HG03139 (cell line): ENCODE results near the gene NFKBIE.
A peak's percentile ranks its signal among the peaks of the same experiment; 100 is the strongest.

Experiments
- ATAC-seq: cut with Tn5 transposase; IDR thresholded peaks from one replicate; pipeline ENCODE4 v1.9.1; 2021; ENCODE audit not compliant: unreplicated experiment

Gene NFKBIE

DNA sequence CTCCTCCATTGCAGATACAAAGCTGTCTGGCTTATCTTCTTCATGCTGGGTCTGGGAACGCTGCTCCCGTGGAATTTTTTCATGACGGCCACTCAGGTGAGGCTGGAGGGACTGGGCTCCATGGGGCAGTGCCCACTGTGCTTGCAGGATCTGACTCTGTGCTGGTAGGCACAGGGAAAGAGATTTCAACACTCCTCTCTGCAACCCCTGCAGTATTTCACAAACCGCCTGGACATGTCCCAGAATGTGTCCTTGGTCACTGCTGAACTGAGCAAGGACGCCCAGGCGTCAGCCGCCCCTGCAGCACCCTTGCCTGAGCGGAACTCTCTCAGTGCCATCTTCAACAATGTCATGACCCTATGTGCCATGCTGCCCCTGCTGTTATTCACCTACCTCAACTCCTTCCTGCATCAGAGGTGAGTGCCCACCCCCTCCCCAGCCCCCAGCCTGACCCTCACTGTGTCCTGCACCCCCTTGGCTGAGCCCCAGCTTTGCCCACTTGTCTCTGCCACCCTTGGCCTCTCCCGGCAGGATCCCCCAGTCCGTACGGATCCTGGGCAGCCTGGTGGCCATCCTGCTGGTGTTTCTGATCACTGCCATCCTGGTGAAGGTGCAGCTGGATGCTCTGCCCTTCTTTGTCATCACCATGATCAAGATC is 35.8 kb downstream of the NFKBIE start:
- no peak for ATAC-seq

DNA sequence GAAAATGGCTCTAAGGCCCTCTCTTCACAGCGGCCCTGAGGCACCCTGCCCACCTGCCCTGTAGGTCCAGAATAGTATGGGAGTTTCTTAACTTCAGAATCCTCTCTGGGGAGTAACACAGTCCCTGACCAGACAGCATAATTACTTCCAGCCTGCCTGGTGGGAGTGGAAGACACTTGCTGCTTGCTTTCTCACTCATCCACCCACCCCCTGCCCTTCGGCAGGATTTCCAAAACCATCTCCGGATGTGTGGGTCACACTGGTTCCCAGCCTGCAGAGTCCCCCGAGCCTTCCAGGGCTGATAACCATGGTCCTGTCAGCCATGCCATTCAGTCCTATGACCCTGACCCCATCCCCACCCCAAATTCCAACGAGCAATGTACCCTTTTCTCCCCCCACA is 36.5 kb downstream of the NFKBIE start:
- ATAC-seq, result no peak

DNA sequence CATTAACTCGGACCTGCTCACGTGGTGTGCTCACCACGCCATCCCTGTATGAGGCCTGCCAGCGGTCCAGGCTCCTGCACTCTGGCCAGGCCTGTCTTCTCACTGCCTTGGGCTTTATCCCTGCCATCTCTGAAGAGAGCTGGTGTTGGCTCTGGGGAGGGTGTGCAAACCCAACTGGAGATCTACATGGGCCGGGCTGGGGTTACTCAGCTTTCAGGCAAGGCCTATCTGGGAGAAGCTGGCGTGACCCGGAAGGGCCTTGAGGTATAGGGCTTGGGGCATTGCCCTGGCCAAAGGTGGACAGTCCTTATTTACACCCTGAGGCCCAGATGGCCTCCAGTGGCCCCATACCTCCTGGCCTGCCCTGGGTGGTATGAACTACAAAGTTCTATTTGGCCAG is 36.9 kb downstream of the NFKBIE start:
- no peak for ATAC-seq

DNA sequence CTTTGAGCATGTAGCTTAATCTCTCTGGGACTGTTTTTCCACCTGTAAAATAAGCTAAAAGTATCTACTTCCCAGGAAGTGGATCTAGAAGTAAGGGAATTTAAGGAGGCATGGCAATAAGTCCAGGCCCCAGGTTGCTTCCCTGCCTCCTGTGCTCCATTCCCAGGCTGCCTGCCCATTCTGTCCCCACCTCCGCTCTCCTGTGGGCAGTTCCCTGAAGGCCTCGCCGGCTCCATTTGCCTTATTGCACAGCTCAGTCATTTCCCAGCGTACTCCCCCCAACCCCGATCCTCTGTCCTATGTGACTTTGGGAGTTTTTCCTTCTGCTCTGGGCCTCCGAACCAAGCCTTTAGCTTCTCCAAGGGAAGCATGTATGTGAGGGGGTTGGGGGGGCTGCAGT is 37.3 kb downstream of the NFKBIE start:
- ATAC-seq, result no peak

DNA sequence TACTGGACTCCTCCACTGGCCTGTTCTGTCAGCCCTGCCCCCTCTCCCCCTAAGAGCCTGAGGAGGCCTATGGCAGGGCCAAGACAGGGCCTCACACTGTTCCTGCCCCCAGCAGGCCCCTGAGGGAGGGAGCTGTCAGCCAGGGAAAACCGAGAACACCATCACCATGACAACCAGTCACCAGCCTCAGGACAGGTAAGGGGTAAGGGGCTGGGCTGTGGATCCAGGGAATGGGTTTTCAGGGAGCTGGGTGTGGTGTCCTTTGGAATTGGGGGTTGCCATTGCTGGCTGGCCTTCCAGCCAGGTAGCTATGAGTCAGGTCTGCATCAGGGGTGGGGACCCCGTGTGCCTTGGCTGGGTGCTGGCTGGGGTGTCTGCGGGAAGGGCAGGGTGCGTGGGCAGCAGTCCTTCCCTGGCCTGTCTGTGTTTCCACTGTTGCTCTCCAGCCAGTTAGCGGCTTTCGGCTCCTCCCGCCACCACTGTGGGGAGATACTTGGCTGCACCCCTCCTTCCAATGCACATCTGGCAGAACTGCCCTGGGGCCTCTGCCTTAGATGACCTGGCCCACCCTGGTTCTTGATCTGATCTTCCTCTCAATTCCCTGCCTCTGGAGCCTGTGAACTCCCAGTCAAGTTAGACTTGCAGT is 38.1 kb downstream of the NFKBIE start:
- no peak for ATAC-seq

DNA sequence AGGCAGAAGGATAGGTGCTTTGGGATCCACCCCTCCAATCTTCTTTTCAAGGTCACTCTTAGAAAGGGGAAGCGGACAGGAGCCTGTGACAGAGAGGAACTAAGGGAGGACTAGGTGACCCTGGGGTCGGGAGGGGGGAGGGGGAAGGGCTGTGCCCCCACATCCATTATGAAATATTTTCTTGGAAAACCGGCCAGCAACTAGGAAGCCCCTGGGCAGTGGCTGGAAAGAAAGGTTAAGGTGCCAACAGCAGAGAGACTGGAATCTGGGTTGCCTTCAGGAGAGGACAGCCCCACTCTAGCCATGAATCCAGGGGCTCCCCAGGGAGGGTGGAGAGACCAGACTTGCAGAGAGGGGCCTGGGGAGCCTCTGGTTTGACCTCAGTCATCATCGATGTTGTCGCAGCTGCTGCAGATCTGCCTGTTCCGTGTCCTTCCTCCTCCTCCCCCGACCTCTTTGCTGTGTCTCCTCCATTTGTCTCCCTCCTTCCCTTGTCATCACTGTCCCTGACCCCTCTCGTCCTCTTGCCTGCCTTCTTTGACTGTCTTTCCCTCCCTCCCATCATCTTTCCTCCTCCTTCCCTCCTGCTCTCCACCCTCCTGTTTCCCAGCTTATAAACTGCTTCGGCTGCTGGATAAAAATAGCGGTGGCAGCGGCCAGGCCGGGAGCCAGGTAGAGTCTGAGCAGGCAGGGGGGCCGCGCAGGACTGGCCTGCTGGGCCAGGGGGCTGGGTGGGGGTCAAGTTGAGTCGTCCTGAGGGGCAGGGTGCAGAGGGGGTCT is 38.8 kb downstream of the NFKBIE start:
- ATAC-seq, result no peak

DNA sequence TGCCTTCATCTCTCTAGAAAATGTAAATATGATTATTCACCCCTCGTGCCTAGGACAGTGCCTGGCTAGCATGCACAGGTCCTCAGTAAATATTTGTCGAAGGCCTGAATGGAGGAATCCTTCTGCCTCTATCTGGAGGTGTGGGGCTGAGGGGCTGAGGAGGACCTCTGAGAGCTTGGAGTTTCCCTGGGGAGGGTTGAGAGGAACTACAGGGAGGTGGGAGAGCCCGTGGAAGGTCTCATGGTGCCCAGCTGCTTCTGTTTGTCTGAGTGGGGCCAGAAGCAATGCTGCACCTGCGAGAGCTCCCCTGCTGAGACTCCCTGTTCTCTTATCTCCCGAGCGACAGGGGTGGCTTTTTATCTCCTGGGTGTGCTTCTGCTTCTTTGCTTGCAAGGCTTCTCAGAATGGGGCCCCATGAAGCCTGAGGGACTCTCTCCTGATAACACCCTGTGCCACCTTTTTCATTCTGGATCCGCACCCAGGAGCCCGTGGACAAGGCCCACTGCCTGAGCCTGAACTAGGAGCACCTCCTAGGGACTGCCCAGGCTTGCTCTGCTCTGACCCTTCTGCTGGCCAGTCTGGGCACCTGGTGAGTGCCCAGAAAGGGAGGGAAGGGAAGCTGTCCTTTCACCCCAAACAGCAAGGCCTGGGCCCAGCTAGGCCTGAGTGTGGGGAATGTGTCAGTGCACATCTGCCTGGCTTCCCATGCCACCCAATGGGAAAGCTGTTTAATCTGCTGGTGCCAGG is 39.6 kb downstream of the NFKBIE start:
- no peak for ATAC-seq

DNA sequence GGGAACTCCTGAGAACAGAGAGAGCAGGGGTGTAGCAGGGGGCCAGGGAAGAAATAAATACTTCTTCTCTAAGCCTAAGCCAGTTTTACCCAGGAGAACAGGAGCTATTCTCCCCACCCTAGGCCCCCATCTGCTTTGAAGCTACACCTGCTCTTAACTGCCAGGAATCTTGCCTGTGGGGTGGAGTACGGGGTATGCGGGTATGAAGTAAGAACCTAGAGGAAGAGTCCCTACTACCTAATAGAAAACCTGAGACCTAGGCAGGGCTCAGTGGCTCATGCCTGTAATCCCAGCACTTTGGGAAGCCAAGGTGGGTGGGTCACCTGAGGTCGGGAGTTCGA is 40.4 kb downstream of the NFKBIE start:
- ATAC-seq, result no peak

DNA sequence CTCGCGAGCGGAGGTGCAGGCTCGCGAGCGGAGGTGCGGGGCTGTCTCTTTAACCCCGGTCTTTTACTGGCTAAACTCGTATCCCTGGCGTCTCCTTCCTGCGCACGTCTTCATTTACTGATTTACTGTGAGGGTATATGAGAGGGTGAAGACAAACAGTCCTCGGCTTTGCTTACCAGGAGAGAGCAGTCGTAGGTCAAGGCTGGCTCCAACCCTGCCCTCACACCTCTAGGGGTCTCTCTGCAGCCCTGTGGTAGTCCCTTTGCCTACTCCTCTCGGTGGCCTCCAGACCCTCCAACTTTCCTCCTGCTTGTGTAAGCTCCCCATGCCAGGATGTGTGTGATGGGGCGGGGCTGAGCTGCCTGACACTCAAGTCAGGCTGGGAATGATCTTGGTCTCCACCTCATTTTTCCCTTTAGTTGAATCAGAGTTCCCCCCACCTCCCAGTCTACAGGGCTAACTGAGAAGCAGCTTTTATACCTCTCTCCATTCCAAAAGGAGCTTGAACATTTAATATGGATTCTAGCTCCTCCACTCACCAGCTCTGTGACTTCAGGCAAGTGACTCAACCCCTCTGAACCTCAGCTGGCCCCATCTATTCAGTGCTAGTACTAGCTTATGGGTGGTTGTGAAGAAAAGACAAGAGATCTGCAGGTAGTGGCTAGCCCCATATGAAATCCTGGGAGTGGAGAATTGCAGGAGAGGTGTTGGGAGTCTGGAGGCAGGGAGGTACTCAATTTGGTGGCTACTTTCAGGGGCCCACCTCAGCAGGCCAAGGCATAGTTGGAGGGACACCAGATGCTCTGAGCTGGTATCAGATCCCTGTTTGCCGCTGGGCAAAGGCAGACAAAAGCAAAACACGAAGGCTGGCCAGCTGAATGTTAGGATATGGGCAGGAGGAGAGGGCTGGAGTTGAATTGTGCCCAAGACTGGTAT is 41.1 kb downstream of the NFKBIE start:
- no peak for ATAC-seq

DNA sequence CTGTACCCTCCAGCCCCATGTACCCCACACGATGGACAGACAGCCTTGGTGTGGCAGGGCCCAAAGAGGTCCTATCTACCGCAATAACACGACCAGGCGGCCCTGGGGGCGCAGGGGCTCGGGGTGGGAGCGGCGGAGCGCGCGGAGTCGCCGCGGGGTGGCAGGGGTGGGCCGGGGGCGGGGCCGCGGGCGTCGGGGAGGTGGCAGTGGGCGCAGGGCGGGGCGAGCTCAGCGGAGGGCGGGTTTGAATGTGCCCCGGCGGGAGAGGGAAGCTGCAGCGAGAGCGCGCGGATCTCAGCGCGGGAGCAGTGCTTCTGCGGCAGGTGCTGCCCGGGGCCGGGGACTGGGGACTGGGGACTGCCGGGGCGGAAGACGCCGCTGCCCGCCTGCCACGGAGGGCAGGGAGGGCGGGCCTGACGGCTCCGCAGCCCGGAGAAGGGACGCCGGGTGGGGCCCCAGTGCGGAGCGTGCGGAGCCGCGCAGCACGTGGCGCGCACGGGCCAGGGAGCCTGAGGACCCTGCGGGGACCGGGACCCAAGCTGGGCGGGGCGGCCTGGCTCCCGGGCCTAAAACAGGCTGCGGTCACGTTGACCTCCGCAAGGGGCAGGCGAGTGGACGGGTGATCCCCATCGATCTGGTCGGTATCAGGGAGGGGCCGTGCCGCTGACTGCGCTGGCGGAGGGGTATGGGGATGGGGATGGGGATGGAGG is 41.9 kb downstream of the NFKBIE start, which contains the start of gene SLC29A1:
Gene SLC29A1 (plus strand): TSS at position 277 of the 710 bp plus-strand sequence. CDS start 3,719 bp downstream, outside the sequence.
- no peak for ATAC-seq

DNA sequence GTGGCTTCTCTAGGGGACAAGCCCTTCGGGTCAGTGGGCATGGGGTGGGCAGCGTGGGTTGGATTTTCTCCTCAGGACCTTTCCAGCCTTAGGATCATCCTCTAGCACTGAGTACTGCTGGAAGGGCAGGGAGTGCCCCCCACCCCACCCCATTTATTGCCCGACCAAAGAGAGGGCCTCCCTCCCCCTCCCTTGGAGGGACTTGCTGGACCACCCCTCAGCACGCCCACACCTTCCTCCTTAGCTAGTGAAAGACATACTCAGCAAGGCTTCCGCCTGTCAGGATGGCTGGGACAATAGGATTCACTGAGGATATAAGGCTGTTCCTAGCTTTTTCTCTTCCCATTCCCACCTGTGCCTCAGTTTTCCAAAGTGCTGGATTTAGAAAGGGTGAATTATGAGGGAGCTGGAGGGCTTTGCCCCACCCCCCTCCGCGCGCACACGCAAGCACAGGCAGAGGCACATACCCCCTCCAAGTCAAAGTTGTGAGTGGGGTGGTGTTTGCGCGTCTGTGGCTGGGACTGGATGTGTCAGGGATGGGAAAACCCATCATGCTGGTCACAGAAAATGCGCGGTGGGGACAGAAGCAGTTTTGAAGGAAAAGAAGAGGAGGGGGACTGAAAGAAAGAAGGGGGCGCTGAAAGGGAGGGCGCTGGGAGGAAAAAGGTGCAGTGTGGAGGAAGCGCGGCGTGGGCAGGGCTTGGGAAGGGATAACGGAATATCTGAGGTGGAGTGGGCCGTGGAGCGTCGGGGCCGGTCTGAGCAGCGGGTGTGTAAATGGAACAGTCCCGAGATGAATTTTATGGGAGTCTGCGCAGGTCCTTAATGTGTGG is 42.6 kb downstream of the NFKBIE start:
- no peak for ATAC-seq

DNA sequence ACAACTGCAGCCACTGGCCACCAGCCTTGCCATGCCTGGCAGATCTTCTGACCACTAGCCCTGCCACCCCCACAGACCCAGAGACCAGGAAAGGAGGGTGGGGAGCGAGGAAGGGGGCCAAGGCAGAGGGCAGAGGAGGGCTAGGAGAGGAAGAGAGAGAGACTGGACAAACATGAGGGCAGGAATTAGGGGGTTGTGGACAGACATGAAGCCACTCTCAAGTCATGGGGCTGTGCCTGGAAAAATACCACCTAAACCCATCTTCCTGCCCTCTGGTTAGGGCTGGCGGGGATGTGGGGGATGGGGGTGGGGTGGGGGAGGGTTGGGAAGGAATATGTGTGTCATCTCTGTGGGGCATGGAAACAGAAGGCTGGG is 43.4 kb downstream of the NFKBIE start:
- no peak for ATAC-seq

DNA sequence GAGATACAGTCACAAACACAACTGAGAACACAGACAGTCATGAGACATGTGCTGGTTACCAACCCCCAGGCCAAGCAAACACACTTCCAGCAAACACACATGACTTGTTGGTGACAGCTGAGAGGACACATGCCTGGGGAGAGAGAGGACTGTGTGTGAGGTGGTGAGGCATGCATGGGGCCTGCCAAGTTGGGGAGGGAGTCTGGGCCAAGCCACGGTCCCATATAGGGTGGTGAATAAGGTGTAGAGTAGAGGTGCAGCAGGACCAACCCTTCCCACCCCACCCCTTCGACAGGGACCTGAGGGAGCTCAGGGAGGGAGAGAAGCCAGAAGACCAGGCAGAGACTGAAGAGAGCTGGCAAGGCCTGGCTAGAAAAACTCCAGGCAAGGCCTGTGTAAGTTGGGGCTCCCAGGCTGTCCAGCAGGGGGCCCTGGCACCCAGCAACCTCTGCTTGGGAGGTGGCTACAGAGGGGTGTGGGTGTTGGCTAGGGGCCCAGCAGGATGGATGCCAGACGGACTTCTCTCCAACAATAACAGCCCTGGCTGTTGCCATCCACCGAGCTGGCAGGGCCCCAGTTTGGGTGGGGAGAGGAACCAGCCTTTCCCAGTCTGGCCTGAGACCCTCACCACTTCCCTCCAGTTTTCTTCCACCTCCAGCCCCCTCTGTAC is 43.9 kb downstream of the NFKBIE start:
- ATAC-seq, result peak; percentile 46

DNA sequence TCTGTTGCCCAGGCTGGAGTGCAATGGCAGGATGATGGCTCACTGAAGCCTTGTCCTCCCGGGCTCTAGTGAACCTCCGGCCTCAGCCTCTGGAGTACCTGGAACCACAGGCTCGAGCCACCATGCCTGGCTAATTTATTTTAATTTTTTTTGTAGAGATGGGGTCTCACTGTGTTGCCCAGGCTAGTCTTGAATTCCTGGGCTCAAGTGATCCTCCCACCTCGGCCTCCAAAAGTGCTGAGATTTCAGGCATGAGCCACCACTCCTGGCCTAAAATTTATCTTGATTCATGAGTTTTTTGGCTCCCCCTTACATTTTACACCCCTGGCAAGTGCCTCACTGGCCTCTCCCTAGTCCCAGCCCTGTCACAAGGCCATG is 44.4 kb downstream of the NFKBIE start:
- ATAC-seq, result no peak

DNA sequence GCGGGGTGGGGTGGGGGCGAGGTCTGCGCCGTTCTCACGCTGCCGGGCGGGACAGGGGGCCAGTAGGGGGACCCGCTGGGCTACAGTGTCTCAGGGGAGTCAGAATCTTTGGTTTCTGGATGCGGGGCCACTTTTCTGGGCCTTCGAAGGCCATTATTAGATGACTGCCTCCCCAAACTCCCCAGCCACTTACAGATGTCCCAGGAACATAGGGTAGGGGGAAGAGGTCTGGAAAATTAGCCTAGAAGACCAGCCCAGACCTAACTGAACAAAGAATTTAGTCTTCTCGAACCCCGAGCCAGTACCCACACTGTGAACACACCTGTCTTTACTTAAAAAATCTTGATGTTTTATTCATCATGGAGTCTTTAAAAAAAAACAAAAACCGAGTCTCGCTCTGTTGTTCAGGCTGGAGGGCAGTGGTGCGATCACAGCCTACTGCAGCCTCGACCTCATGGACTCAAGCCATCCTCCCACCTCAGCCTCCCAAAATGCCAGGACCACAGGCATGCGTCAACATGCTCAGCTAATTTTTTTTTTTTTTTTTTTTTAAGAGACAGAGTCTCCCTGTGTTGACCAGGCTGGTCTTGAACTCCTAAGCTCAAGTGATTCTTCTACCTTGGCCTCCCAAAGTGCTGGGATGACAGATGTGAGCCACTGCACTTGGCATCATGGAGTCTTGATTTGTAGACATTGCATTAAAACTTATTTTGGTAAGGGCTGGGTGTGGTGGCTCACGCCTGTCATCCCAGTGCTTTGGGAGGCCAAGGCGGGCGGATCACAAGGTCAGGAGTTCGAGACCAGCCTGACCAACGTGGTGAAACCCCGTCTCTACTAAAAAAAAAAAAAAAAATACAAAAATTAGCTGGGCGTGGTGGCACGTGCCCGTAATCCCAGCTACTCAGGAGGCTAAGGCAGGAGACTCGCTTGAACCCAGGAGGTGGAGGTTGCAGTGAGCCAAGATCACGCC is 45.3 kb downstream of the NFKBIE start:
- ATAC-seq, result no peak

DNA sequence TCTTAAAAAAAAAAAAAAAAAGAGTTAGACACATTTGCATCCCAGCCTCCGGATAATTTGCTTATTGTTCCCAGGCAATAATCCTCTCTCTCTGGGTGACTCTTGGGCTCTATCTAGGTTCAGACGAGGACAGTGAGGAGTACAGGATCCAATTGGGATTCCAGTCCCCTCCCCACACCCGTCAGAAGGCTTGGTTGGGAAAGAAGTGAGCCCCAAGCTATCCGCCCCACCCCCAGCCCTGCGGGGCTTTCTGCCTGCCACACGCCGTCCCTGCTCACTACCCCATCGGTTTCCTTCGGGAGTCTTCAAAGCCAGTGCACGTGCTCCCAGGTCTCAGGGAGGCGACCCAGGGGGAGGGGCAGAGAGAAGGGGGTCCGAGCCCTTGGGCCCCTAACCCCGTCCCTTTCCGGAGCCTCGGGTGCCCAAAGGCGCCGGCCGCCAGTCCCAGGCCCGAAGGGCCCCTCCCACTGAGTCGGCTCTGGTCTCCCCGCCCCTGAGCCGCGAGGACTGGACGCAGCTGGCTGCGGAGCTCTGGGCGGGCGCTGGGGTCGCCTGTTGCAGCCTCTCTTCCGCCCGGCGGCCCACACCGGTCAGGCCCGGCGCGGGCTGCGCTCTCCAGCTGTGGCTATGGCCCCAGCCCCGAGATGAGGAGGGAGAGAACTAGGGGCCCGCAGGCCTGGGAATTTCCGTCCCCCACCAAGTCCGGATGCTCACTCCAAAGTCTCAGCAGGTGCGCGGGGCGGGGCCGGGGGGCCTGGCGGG is 46.1 kb downstream of the NFKBIE start:
- peak; percentile 48 for ATAC-seq
